Panc1 (cell line): ENCODE data around the gene APP. TPM values are rescaled to one million over a fixed set of nuclear protein-coding genes. Genes with fewer than 3 reads are reported as not detected.

Experiments used
- ATAC-seq: fragments of 200-7000 bp; cut with Tn5 transposase; 2 replicates; pipeline ENCODE4 v1.9.1; 2020; ENCODE audit warnings: mild to moderate bottlenecking, moderate library complexity
- BruUV-seq: library from RNA; stranded (reverse); fragments of 400-500 nt; replicated peaks from 2 replicates; lab custom pipeline; 2021; lab: Mats Ljungman, UMichigan
- CTCF ChIA-PET: fragments of 300-600 bp; sonication (Branson Sonifier 250); formaldehyde crosslinking; loops from one replicate; lab custom pipeline; 2022; ENCODE audit warnings: antibody characterized with exemption; lab: Charles Lee
- POLR2A ChIA-PET: fragments of 300-600 bp; sonication (Branson Sonifier 250); formaldehyde crosslinking; loops from one replicate; lab custom pipeline; 2022; ENCODE audit warnings: antibody characterized with exemption; lab: Charles Lee
- DNase-seq: peaks from one replicate; pipeline ENCODE4 v3.0.0-alpha.2; 2010; ENCODE audit warnings: low read depth, low spot score
- H3K27ac ChIP-seq: 2 replicates; pipeline ENCODE4 v1.5.1; 2011; ENCODE audit warnings: mild to moderate bottlenecking, low read length, inconsistent platforms
- H3K27me3 ChIP-seq: fragments of 200-500 bp; sonication (Bioruptor generic); 2 replicates; pipeline ENCODE4 v1.6.0; 2014; ENCODE audit warnings: low read length, inconsistent platforms; ENCODE audit not compliant: control insufficient read depth, insufficient read depth
- H3K36me3 ChIP-seq: fragments of 200-500 bp; sonication (Bioruptor generic); 2 replicates; pipeline ENCODE4 v1.5.1; 2014; ENCODE audit warnings: inconsistent platforms, mild to moderate bottlenecking, low read length, moderate library complexity; ENCODE audit not compliant: control insufficient read depth, insufficient read depth
- H3K4me1 ChIP-seq: 2 replicates; pipeline ENCODE4 v1.5.1; 2011; ENCODE audit warnings: inconsistent platforms, mild to moderate bottlenecking, low read length, moderate library complexity; ENCODE audit not compliant: control insufficient read depth, insufficient read depth
- H3K4me3 ChIP-seq, 2 experiments: 2 replicates each; pipeline ENCODE4 v1.5.1; 2011 to 2012; ENCODE audit warnings: low read depth in 2 of 2, low read length in 2 of 2, mild to moderate bottlenecking in 2 of 2, inconsistent platforms in 1 of 2, moderate library complexity in 1 of 2
- H3K9me3 ChIP-seq: fragments of 200-500 bp; sonication (Bioruptor generic); 2 replicates; pipeline ENCODE4 v1.5.1; 2014; ENCODE audit warnings: low read depth, mild to moderate bottlenecking, inconsistent platforms, low read length, moderate library complexity; ENCODE audit not compliant: control insufficient read depth, insufficient read depth
- POLR2AphosphoS5 ChIP-seq: IDR thresholded peaks from 2 replicates; pipeline ENCODE4 v1.6.1; 2012; ENCODE audit warnings: mild to moderate bottlenecking, low read depth, low read length, moderate library complexity
- SIN3A ChIP-seq: IDR thresholded peaks from 2 replicates; pipeline ENCODE4 v1.6.1; 2012; ENCODE audit warnings: low read depth, mild to moderate bottlenecking, low read length, moderate library complexity, borderline replicate concordance; ENCODE audit not compliant: insufficient read depth
- TCF7L2 ChIP-seq: IDR thresholded peaks from 2 replicates; pipeline ENCODE4 v1.6.1; 2011; ENCODE audit warnings: mild to moderate bottlenecking, low read depth, low read length, inconsistent platforms
- in situ Hi-C: cut with HindIII; loops from 2 replicates; pipeline ENCODE4 v1.10.0; 2016; ENCODE audit warnings: low sequenced_read_pairs, low pct_unique_long_range_greater_than_20kb
- intact Hi-C: fragments of 100-400 bp; cut with micrococcal nuclease; formaldehyde crosslinking; loops from one replicate; pipeline ENCODE4 v1.10.0; 2022; ENCODE audit not compliant: unreplicated experiment
- total RNA-seq: library from RNA; stranded (reverse); gene quantifications from one replicate; pipeline ENCODE4 v1.2.1, GENCODE V29; 2021; ENCODE audit not compliant: unreplicated experiment
- TF ChIP-seq, protein P1 (sequence below): fragments of 450-650 bp; IDR thresholded peaks from 2 replicates; pipeline ENCODE4 v1.5.1; 2017; ENCODE audit warnings: mild to moderate bottlenecking
- TF ChIP-seq, protein P2 (sequence below), 2 experiments: IDR thresholded peaks; 2 replicates each; pipeline ENCODE4 v1.6.1; 2011 to 2012; ENCODE audit warnings: low read depth in 2 of 2, control low read depth in 1 of 2, low read length in 1 of 2, mild to moderate bottlenecking in 1 of 2, moderate library complexity in 1 of 2; ENCODE audit not compliant: insufficient read depth in 1 of 2

The APP gene
- total RNA-seq, 1 experiment from 2014 or later = 542 TPM

DNA sequence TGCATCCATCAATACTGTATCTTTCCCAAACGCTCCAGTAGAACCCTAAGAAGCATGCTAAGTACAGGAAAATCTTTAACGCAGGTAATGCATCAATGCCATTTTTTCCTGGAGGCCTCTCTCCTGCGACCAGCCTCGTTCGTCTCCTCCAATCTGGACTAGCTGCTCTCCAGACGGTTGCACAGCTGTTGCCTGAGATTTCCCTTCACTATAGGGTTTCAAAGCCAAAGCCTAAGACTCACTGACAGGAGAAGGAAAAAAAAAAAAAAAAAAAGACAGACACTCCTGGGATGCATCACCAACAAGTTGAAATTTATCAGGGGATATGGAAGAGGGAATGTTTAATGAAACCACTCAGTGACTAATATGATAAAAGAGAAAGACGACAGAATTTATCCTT lies 93.0 kb downstream of the APP start:
- ATAC-seq = no peak
- TF ChIP-seq, protein P1, sequence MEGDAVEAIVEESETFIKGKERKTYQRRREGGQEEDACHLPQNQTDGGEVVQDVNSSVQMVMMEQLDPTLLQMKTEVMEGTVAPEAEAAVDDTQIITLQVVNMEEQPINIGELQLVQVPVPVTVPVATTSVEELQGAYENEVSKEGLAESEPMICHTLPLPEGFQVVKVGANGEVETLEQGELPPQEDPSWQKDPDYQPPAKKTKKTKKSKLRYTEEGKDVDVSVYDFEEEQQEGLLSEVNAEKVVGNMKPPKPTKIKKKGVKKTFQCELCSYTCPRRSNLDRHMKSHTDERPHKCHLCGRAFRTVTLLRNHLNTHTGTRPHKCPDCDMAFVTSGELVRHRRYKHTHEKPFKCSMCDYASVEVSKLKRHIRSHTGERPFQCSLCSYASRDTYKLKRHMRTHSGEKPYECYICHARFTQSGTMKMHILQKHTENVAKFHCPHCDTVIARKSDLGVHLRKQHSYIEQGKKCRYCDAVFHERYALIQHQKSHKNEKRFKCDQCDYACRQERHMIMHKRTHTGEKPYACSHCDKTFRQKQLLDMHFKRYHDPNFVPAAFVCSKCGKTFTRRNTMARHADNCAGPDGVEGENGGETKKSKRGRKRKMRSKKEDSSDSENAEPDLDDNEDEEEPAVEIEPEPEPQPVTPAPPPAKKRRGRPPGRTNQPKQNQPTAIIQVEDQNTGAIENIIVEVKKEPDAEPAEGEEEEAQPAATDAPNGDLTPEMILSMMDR = no peak
- TF ChIP-seq SIN3A (no peak), POLR2AphosphoS5 (no peak), TCF7L2 (no peak)
- TF ChIP-seq, protein P2, sequence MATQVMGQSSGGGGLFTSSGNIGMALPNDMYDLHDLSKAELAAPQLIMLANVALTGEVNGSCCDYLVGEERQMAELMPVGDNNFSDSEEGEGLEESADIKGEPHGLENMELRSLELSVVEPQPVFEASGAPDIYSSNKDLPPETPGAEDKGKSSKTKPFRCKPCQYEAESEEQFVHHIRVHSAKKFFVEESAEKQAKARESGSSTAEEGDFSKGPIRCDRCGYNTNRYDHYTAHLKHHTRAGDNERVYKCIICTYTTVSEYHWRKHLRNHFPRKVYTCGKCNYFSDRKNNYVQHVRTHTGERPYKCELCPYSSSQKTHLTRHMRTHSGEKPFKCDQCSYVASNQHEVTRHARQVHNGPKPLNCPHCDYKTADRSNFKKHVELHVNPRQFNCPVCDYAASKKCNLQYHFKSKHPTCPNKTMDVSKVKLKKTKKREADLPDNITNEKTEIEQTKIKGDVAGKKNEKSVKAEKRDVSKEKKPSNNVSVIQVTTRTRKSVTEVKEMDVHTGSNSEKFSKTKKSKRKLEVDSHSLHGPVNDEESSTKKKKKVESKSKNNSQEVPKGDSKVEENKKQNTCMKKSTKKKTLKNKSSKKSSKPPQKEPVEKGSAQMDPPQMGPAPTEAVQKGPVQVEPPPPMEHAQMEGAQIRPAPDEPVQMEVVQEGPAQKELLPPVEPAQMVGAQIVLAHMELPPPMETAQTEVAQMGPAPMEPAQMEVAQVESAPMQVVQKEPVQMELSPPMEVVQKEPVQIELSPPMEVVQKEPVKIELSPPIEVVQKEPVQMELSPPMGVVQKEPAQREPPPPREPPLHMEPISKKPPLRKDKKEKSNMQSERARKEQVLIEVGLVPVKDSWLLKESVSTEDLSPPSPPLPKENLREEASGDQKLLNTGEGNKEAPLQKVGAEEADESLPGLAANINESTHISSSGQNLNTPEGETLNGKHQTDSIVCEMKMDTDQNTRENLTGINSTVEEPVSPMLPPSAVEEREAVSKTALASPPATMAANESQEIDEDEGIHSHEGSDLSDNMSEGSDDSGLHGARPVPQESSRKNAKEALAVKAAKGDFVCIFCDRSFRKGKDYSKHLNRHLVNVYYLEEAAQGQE (IDR thresholded peaks at IDR 0.05; ENCODE audit: insufficient read depth in 1 of 2, low read depth in 2 of 2, low read length in 1 of 2) = no peak
- POLR2A ChIA-PET = no interaction called here
- H3K27me3 ChIP-seq = no peaks in the 10 kb centered on the region
- CTCF ChIA-PET = no interaction called here
- no peaks in the 10 kb centered on the region for H3K9me3 ChIP-seq
- intact Hi-C loops (no loop called here), in situ Hi-C loops (no loop called here)
- H3K4me1 ChIP-seq = peaks cover 4% of the 10 kb centered on the region
- no peaks in the 10 kb centered on the region for H3K36me3 ChIP-seq
- H3K27ac ChIP-seq = no peak overlapping the region
- BruUV-seq = TSS peak; percentile 32
- no peak overlapping the region for H3K4me3 ChIP-seq
- no peak for DNase-seq

DNA sequence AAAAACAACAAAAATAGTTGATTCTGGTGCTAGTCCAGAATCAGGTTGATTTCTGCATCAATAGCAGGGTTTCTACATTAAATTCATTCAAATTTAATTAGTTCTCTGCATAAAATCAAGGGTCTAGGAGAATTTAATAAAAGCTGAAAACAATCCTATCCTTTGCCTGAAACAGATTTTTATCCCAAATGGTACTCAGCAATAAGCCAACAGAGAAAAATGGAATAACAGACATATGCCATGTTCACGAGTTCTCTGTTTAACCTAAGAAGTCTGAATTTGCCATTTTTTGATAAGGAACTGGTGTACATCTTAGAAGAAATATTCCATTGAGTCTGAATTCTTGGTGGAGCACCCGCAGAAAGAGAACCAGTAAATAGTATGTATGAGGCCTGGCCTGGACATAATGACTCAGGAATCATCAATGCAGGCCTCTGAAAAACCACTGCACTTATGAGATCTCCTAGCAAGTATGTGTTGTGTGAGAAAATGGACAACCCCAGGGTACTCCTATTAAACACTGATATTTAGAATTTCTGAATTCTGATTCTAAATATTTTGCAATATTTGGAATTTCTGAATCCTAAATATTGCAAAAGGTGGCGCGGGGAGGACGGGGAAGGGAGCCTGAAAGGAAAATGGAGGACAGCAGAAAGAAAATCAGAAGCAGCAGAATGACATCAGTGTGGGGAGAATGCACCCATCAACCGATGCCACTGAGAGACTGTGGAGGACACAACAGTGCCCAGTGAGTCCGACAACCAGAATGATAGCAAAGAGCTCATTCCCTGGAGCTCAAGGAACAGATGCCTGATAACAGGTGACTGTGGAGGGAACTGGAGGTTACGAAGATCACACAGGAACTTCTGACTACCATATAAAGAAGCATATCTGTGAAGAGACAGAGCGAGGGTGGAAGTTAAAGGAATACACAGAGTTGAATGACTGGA lies 97.6 kb downstream of the APP start:
- ChIA-PET POLR2A (no interaction called here), CTCF (no interaction called here)
- in situ Hi-C loops (no loop called here), intact Hi-C loops (no loop called here)
- Histone ChIP-seq H3K36me3 (no peaks in the 10 kb centered on the region), H3K4me3 (no peak overlapping the region), H3K9me3 (no peaks in the 10 kb centered on the region), H3K27me3 (no peaks in the 10 kb centered on the region), H3K4me1 (peaks cover 21% of the 10 kb centered on the region), H3K27ac (no peak overlapping the region)
- DNase-seq (no peak), ATAC-seq (no peak)
- TF ChIP-seq TCF7L2 (no peak), POLR2AphosphoS5 (no peak), SIN3A (no peak)
- TF ChIP-seq, protein P1 = no peak
- TF ChIP-seq, protein P2 (IDR thresholded peaks at IDR 0.05; ENCODE audit: insufficient read depth in 1 of 2, low read depth in 2 of 2, low read length in 1 of 2) = no peak
- BruUV-seq = no TSS peak
